GM08714 (cell line): ENCODE results near the gene FLAD1.

Source experiments
- H3K4me3 ChIP-seq: fragments of 200-500 bp; sonication (Bioruptor generic); 2 replicates; pipeline ENCODE4 v1.5.1; 2014; ENCODE audit warnings: mild to moderate bottlenecking, low read length, inconsistent platforms
- ZNF274 ChIP-seq: IDR thresholded peaks from 2 replicates; pipeline ENCODE4 v1.6.1; 2012; ENCODE audit warnings: mild to moderate bottlenecking, low read depth, low read length

Gene FLAD1

GRCh38 chr1:155005076-155006011, 22.2 kb downstream of the FLAD1 start:
- H3K4me3 ChIP-seq: no peak overlapping the region; the same call in 1 of the 2 replicates
- TF ChIP-seq ZNF274: no peak

GRCh38 chr1:155006601-155007101, 23.5 kb downstream of the FLAD1 start:
- no peak for TF ChIP-seq ZNF274
- H3K4me3 ChIP-seq: no peak overlapping the region

GRCh38 chr1:155007251-155007828, 24.2 kb downstream of the FLAD1 start:
- no peak for TF ChIP-seq ZNF274

GRCh38 chr1:155008015-155008941, 25.1 kb downstream of the FLAD1 start:
- H3K4me3 ChIP-seq: no peak overlapping the region
- TF ChIP-seq ZNF274: no peak

More at GRCh38 chr1:155007251-155007828, 24.2 kb downstream of the FLAD1 start:
- no peak overlapping the region for H3K4me3 ChIP-seq

GRCh38 chr1:155009221-155009711, 26.1 kb downstream of the FLAD1 start:
- H3K4me3 ChIP-seq: no peak overlapping the region
- TF ChIP-seq ZNF274: no peak

GRCh38 chr1:155009742-155010141, 26.6 kb downstream of the FLAD1 start:
- H3K4me3 ChIP-seq: no peak overlapping the region
- no peak for TF ChIP-seq ZNF274

- H3K4me3 ChIP-seq: no peak overlapping the region
- TF ChIP-seq ZNF274: no peak
Measured at GRCh38 chr1:155010211-155010918, 27.2 kb downstream of the FLAD1 start.

GRCh38 chr1:155011004-155011416, 27.9 kb downstream of the FLAD1 start:
- no peak overlapping the region for H3K4me3 ChIP-seq
- TF ChIP-seq ZNF274: no peak

- TF ChIP-seq ZNF274: no peak
- no peak overlapping the region for H3K4me3 ChIP-seq
Measured at GRCh38 chr1:155011437-155012025, 28.4 kb downstream of the FLAD1 start.

GRCh38 chr1:155012026-155012546, 28.9 kb downstream of the FLAD1 start:
- no peak for TF ChIP-seq ZNF274
- H3K4me3 ChIP-seq: no peak overlapping the region

- H3K4me3 ChIP-seq: no peak overlapping the region
- no peak for TF ChIP-seq ZNF274
Measured at GRCh38 chr1:155012776-155013602, 29.8 kb downstream of the FLAD1 start.

- H3K4me3 ChIP-seq: no peak overlapping the region
- no peak for TF ChIP-seq ZNF274
Measured at GRCh38 chr1:155013632-155014031, 30.5 kb downstream of the FLAD1 start.
